22Rv1 (cell line): ENCODE measurements around the gene CRYGA.
"Not testable (repeated sequence)": the region's sequence is repeated elsewhere in the genome, so short reads cannot be mapped to it uniquely, and the experiment has no call there.

Source experiments
- CTCF ChIP-seq: fragments of 450-650 bp; IDR thresholded peaks from 2 replicates; pipeline ENCODE4 v1.5.1; 2017; ENCODE audit warnings: mild to moderate bottlenecking
- ZFX ChIP-seq: fragments of 450-650 bp; IDR thresholded peaks from 2 replicates; pipeline ENCODE4 v1.6.1; 2017; ENCODE audit warnings: antibody characterized with exemption, borderline replicate concordance

- not testable (repeated sequence) for TF ChIP-seq CTCF, ZFX
Observed at GRCh38 chr2:208112273-208112745, 51.1 kb downstream of the CRYGA start.
